IPS-18a (cell line): ENCODE results near the gene SORD.
"Not testable (repeated sequence)": the region's sequence is repeated elsewhere in the genome, so short reads cannot be mapped to it uniquely, and the experiment has no call there.

ENCODE experiments used
- H3K27ac ChIP-seq: one replicate; pipeline ENCODE4 v1.5.1; 2013; ENCODE audit warnings: low read length
- H3K27me3 ChIP-seq: one replicate; pipeline ENCODE4 v1.6.1; 2013; ENCODE audit warnings: mild to moderate bottlenecking, low read length; ENCODE audit not compliant: control insufficient read depth, insufficient read depth
- H3K36me3 ChIP-seq: one replicate; pipeline ENCODE4 v1.6.1; 2013; ENCODE audit warnings: low read depth, low read length; ENCODE audit not compliant: control insufficient read depth
- H3K4me1 ChIP-seq: one replicate; pipeline ENCODE4 v1.6.1; 2013; ENCODE audit warnings: low read depth, low read length; ENCODE audit not compliant: control insufficient read depth
- H3K4me3 ChIP-seq: one replicate; pipeline ENCODE4 v1.5.1; 2013; ENCODE audit warnings: low read length
- H3K9ac ChIP-seq: one replicate; pipeline ENCODE4 v1.6.1; 2013; ENCODE audit warnings: mild to moderate bottlenecking, low read length, moderate library complexity
- H3K9me3 ChIP-seq: one replicate; pipeline ENCODE4 v1.6.1; 2013; ENCODE audit warnings: low read depth, low read length; ENCODE audit not compliant: control insufficient read depth

The SORD gene

GRCh38 chr15:45026651-45027190, 3.7 kb downstream of the SORD start:
- Histone ChIP-seq H3K9ac (no peak overlapping the region), H3K4me1 (peaks cover 7% of the 10 kb centered on the region), H3K36me3 (peaks cover 15% of the 10 kb centered on the region), H3K27me3 (no peaks in the 10 kb centered on the region), H3K9me3 (no peaks in the 10 kb centered on the region), H3K4me3 (no peak overlapping the region), H3K27ac (no peak overlapping the region)

GRCh38 chr15:45027220-45027619, 4.2 kb downstream of the SORD start:
- H3K4me3 ChIP-seq = no peak overlapping the region
- H3K36me3 ChIP-seq = peaks cover 15% of the 10 kb centered on the region
- H3K27me3 ChIP-seq = no peaks in the 10 kb centered on the region
- H3K4me1 ChIP-seq = peaks cover 7% of the 10 kb centered on the region
- no peak overlapping the region for H3K9ac ChIP-seq
- no peak overlapping the region for H3K27ac ChIP-seq
- H3K9me3 ChIP-seq = no peaks in the 10 kb centered on the region

- no peaks in the 10 kb centered on the region for H3K4me1 ChIP-seq
- no peak overlapping the region for H3K9ac ChIP-seq
- H3K27ac ChIP-seq = no peak overlapping the region
- no peaks in the 10 kb centered on the region for H3K27me3 ChIP-seq
- H3K4me3 ChIP-seq = no peak overlapping the region
- H3K36me3 ChIP-seq = peaks cover 15% of the 10 kb centered on the region
- no peaks in the 10 kb centered on the region for H3K9me3 ChIP-seq
Measured at GRCh38 chr15:45030743-45031142, 7.7 kb downstream of the SORD start.

GRCh38 chr15:45031522-45032028, 8.6 kb downstream of the SORD start:
- not testable (repeated sequence) for H3K4me1 ChIP-seq, H3K9ac ChIP-seq, H3K27ac ChIP-seq, H3K27me3 ChIP-seq, H3K4me3 ChIP-seq, H3K9me3 ChIP-seq
- H3K36me3 ChIP-seq = peaks cover 20% of the 10 kb centered on the region

- not testable (repeated sequence) for H3K27ac ChIP-seq, H3K4me3 ChIP-seq, H3K9ac ChIP-seq, H3K27me3 ChIP-seq, H3K4me1 ChIP-seq, H3K9me3 ChIP-seq
- peaks cover 20% of the 10 kb centered on the region for H3K36me3 ChIP-seq
Measured at GRCh38 chr15:45032501-45032900, 9.5 kb downstream of the SORD start.

- H3K9ac ChIP-seq, H3K9me3 ChIP-seq, H3K4me1 ChIP-seq, H3K27me3 ChIP-seq, H3K4me3 ChIP-seq, H3K27ac ChIP-seq: not testable (repeated sequence)
- H3K36me3 ChIP-seq = peaks cover 19% of the 10 kb centered on the region
Measured at GRCh38 chr15:45034087-45034486, 11.1 kb downstream of the SORD start.

GRCh38 chr15:45034600-45035375, 11.8 kb downstream of the SORD start:
- not testable (repeated sequence) for H3K4me3 ChIP-seq, H3K27me3 ChIP-seq, H3K9ac ChIP-seq, H3K4me1 ChIP-seq, H3K9me3 ChIP-seq, H3K27ac ChIP-seq
- H3K36me3 ChIP-seq = peaks cover 15% of the 10 kb centered on the region

- H3K9ac ChIP-seq, H3K27ac ChIP-seq, H3K36me3 ChIP-seq, H3K4me1 ChIP-seq, H3K9me3 ChIP-seq, H3K27me3 ChIP-seq, H3K4me3 ChIP-seq: not testable (repeated sequence)
Measured at GRCh38 chr15:45036812-45037781, 14.1 kb downstream of the SORD start.

- Histone ChIP-seq H3K4me3 (no peak overlapping the region), H3K27me3 (no peaks in the 10 kb centered on the region), H3K4me1 (no peaks in the 10 kb centered on the region), H3K27ac (no peak overlapping the region), H3K9me3 (no peaks in the 10 kb centered on the region), H3K9ac (no peak overlapping the region), H3K36me3 (peaks cover 5% of the 10 kb centered on the region)
Measured at GRCh38 chr15:45037936-45038335, 14.9 kb downstream of the SORD start.

GRCh38 chr15:45040396-45040795, 17.4 kb downstream of the SORD start:
- not testable (repeated sequence) for H3K4me3 ChIP-seq, H3K27me3 ChIP-seq, H3K27ac ChIP-seq, H3K4me1 ChIP-seq, H3K36me3 ChIP-seq, H3K9ac ChIP-seq, H3K9me3 ChIP-seq

- not testable (repeated sequence) for H3K27ac ChIP-seq, H3K36me3 ChIP-seq, H3K4me1 ChIP-seq, H3K9ac ChIP-seq, H3K9me3 ChIP-seq, H3K27me3 ChIP-seq, H3K4me3 ChIP-seq
Measured at GRCh38 chr15:45041538-45041937, 18.5 kb downstream of the SORD start.
